Retinal pigment epithelial cell (primary cell): ENCODE data around the gene STX16.

Experiments
- DNase-seq: peaks from one replicate; pipeline ENCODE4 v3.0.0-alpha.2; 2010; ENCODE audit warnings: low read depth
- H3K4me3 ChIP-seq: 2 replicates; pipeline ENCODE4 v1.5.1; 2011; ENCODE audit warnings: mild to moderate bottlenecking, low read length, control low read depth, moderate library complexity
- TF ChIP-seq, protein P1 (sequence below): conservative IDR thresholded peaks from 2 replicates; pipeline ENCODE4 v1.5.1; 2011; ENCODE audit warnings: low read depth, low read length, control low read depth, inconsistent platforms

Gene STX16

DNA sequence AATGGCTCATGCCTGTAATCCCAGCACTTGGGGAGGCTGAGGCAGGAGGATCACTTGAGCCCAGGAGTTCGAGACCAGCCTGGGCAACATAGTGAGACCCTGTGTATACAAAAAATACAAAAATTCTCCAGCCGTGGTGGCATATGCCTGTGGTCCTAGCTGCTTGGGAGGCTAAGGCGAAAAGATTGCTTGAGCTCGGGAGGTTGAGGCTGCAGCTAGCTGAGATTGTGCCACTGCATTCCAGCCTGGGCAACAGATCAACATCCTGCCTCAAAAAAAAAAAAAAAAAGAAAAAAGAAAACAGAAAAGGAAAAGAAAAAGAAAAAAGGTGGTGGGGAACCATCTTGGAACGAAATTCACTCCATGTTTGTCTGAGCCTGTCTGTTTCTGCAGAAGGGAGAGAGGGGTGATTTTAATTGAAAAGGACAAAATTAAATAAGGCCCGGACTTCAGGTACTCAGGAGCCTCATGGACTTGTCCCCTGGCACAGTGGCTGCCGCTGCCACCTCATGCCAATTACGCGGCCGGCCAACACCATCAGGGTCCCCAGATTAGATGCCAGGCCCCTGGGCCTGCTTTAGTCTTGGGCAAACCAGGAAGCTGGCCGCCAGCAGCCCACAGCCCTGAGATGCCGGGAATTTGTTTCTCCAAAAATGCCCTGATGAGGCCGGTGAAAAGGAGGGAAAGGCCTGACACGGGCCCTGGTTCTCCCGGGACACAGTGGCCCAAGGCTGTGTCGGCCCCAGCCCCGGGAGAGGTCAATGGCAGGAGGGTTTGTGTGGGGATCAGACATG is 37.8 kb upstream of the STX16 start:
- TF ChIP-seq, protein P1, sequence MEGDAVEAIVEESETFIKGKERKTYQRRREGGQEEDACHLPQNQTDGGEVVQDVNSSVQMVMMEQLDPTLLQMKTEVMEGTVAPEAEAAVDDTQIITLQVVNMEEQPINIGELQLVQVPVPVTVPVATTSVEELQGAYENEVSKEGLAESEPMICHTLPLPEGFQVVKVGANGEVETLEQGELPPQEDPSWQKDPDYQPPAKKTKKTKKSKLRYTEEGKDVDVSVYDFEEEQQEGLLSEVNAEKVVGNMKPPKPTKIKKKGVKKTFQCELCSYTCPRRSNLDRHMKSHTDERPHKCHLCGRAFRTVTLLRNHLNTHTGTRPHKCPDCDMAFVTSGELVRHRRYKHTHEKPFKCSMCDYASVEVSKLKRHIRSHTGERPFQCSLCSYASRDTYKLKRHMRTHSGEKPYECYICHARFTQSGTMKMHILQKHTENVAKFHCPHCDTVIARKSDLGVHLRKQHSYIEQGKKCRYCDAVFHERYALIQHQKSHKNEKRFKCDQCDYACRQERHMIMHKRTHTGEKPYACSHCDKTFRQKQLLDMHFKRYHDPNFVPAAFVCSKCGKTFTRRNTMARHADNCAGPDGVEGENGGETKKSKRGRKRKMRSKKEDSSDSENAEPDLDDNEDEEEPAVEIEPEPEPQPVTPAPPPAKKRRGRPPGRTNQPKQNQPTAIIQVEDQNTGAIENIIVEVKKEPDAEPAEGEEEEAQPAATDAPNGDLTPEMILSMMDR, result no peak
- no peak overlapping the region for H3K4me3 ChIP-seq
- DNase-seq, result no peak

DNA sequence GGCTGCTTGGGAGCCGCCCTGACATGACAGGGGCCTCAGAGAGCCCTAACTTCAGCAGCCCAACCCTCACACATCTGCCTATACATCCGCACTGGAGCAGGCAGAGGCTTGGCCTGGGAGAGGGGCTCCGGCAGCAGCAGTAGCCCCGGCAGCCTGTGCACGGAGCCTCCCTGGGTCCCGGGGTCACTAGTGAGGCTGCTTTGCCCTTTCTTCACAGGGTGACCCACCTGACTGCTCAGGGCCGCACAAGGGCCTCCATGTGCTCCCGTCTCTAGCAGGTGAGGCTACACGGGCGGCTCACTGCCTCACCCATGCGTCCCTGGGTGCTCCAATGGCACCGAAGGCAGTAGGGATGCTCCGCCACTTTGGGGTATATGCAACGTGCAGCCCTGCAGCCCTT is 36.7 kb upstream of the STX16 start:
- TF ChIP-seq, protein P1, result no peak

DNA sequence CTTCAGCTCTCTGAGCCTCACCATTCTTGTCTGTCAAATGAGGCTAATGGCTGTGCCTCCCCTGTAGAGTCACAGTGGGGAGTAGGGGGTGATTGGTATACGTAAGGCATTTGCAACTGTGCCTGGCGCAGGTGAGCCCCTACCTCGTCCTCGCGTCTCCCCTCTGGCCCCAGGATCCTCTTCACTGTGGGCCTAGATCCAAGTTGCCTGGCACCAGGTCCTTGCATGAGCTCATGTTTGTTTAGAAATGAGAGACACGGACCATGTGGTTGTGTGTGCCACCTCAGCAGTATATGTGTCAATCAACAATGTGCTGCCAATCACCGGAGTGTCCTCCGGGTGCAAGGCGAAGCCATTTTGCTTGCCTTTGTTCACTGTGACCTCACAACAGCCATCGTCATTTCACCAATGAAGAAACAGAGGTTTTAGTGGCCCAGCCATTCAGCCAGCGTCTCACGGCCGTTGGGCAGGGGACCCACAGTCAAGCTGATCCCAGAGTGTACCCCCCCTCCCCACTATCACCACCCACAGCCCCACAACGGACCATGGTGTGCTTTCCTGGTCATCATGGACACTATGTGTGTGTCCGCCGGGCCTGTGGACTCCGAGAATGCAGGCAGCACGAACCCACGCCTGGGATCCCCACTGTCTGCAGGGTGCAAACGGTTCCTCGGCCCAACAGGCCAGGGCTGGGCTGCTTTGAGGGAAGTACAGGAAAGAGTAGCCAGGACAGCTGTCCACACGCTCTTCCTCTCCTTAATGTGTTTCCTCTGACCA is 35.9 kb upstream of the STX16 start:
- no peak for DNase-seq
- H3K4me3 ChIP-seq, result no peak overlapping the region
- TF ChIP-seq, protein P1, result no peak

More for the DNA sequence above, 36.7 kb upstream of the STX16 start:
- no peak overlapping the region for H3K4me3 ChIP-seq
- DNase-seq, result no peak

DNA sequence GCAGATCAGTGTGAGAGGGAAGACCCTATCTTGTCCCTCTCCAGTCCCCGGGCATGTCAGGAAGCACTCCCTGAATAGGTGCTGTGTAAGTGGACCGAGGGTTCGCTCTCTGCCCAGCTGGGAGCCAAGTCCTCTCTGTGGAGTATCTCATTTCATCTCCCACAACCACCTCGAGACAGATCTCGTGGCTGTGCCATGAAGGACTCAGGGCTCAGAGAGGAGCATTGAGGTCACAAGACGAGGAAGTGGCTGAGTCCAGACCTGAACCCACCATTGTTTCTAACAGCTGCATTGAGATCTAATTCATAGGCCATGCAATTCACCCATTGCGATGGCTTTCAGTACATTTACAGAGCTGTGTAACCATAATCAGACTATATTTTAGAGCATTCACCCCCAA is 34.7 kb upstream of the STX16 start:
- H3K4me3 ChIP-seq, result no peak overlapping the region
- no peak for DNase-seq
- TF ChIP-seq, protein P1, result no peak

DNA sequence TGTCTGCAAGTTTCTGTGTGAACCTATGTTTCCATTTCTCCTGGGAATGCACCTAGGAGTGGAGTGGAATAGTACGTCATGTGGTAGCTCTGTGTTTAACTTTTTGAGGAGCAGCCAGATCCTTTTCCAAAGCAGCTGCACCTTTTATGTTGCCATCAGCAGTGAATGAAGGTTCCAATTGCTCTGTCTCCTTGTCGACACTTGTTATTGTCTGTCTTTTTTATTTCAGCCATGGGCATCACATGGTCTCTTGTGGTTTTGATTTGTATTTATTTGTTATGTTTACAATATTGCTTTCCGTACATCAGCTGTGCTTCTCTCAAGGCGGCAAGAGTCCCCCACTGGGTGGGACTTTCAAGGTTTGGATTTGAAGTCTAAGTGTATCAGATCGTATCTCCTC is 33.9 kb upstream of the STX16 start:
- no peak overlapping the region for H3K4me3 ChIP-seq
- DNase-seq, result no peak
- TF ChIP-seq, protein P1, result no peak

DNA sequence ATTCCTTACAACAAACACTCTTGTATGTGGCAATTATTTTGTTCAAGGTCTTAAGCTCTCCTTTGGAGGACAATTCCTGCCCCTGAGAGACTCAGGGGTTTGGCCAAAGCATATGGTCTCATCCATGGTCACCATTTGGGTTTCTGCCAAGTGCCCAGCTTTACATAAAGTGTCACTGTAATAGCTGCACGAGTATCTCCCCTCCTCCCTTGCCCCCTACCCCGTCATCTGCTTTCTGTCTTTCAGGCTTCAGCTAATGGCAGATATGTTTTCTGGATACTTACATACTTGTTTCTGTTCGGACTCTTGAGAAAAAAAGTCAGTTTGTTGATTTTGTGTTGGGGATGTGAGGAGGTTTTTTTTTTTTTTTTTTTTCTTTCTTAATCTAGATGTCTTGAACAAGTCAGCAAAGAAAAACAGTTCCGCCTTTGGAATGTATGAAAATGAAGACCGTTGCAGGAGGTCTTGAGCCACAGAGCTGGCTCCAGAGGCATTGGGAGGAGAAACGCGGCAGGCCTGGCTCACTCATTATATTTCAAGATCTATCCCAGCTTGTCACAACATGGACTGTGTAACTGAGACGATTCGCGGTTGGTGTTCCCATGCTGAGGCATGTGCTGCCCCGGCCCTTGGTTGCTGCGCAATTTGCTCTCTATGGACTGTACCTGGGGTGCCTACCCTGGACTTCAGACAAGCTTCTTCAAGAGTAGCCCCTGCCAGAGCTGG is 32.6 kb upstream of the STX16 start:
- TF ChIP-seq, protein P1, result no peak
- no peak overlapping the region for H3K4me3 ChIP-seq
- DNase-seq, result no peak
